Sigmoid colon (tissue), 4 donors: ENCODE results near the gene TPBGL.

Source experiments
- CTCF ChIP-seq, 4 experiments: fragments of 450-650 bp in 3 of 4; fragments of 200-600 bp in 1 of 4; IDR thresholded peaks; one replicate each; pipeline ENCODE4 v1.5.1; 2016 to 2019; ENCODE audit warnings: antibody characterized with exemption in 4 of 4, mild to moderate bottlenecking in 3 of 4, moderate library complexity in 2 of 4
- POLR2AphosphoS5 ChIP-seq, 4 donors: sonication (generic); formaldehyde crosslinking; IDR thresholded peaks; one replicate each; pipeline ENCODE4 v1.6.1; 2017; ENCODE audit warnings: antibody characterized with exemption in 4 of 4

GRCh38 chr11:75246671-75247350 is 6.2 kb downstream of the TPBGL start:
- TF ChIP-seq POLR2AphosphoS5 (IDR thresholded peaks at IDR 0.05) (no peak), CTCF (IDR thresholded peaks at IDR 0.05) (no peak)
